GM12878 (cell line): ENCODE results near the gene CAB39. TPM values are rescaled to one million over a fixed set of nuclear protein-coding genes. Genes with fewer than 3 reads are reported as not detected.

Source experiments
- ELK1 ChIP-seq: IDR thresholded peaks from 2 replicates; pipeline ENCODE4 v1.6.1; 2012; ENCODE audit warnings: low read depth, low read length, improper control_type of control experiment
- EZH2 ChIP-seq: IDR thresholded peaks from 2 replicates; pipeline ENCODE4 v1.6.1; 2012; ENCODE audit warnings: low read depth, mild to moderate bottlenecking, control low read depth, inconsistent platforms, low read length, borderline replicate concordance; ENCODE audit not compliant: control insufficient read depth
- IRF4 ChIP-seq: IDR thresholded peaks from 2 replicates; pipeline ENCODE4 v1.6.1; 2011; ENCODE audit warnings: low read depth, low read length
- PBX3 ChIP-seq: IDR thresholded peaks from 2 replicates; pipeline ENCODE4 v1.6.1; 2011; ENCODE audit warnings: mild to moderate bottlenecking, low read depth, low read length, moderate library complexity; ENCODE audit not compliant: insufficient replicate concordance
- PML ChIP-seq: IDR thresholded peaks from 2 replicates; pipeline ENCODE4 v1.6.1; 2012; ENCODE audit warnings: low read length, inconsistent platforms
- RB1 ChIP-seq: fragments of 450-650 bp; formaldehyde crosslinking; IDR thresholded peaks from 2 replicates; pipeline ENCODE4 v1.6.1; 2017; ENCODE audit warnings: mild to moderate bottlenecking, borderline replicate concordance
- RELA ChIP-seq: fragments of 450-650 bp; IDR thresholded peaks from 2 replicates; pipeline ENCODE4 v1.8.0; 2014; ENCODE audit warnings: borderline replicate concordance; ENCODE audit not compliant: partially characterized antibody
- RELB ChIP-seq: fragments of 450-650 bp; IDR thresholded peaks from 2 replicates; pipeline ENCODE4 v1.6.1; 2017; ENCODE audit warnings: low read depth, mild to moderate bottlenecking, moderate library complexity
- REST ChIP-seq: IDR thresholded peaks from 2 replicates; pipeline ENCODE4 v1.6.1; 2012; ENCODE audit warnings: mild to moderate bottlenecking, low read depth, low read length
- SKIL ChIP-seq: fragments of 450-650 bp; IDR thresholded peaks from 2 replicates; pipeline ENCODE4 v1.6.1; 2017; ENCODE audit warnings: mild to moderate bottlenecking, low read depth, inconsistent platforms; ENCODE audit not compliant: poor library complexity, severe bottlenecking
- SMAD5 ChIP-seq: IDR thresholded peaks from 2 replicates; pipeline ENCODE4 v1.6.1; 2016; ENCODE audit warnings: antibody characterized with exemption, low read depth
- SUZ12 ChIP-seq: fragments of 200-600 bp; sonication (generic); IDR thresholded peaks from one replicate; pipeline ENCODE4 v1.6.1; 2018; ENCODE audit warnings: antibody characterized with exemption, mild to moderate bottlenecking; ENCODE audit not compliant: unreplicated experiment
- TBL1XR1 ChIP-seq: IDR thresholded peaks from 2 replicates; pipeline ENCODE4 v1.6.1; 2012; ENCODE audit warnings: low read depth, low read length, improper control_type of control experiment
- TCF12 ChIP-seq: IDR thresholded peaks from 2 replicates; pipeline ENCODE4 v1.6.1; 2011; ENCODE audit warnings: low read depth, mild to moderate bottlenecking, low read length
- USF1 ChIP-seq: IDR thresholded peaks from 2 replicates; pipeline ENCODE4 v1.6.1; 2011; ENCODE audit warnings: borderline replicate concordance, low read depth, mild to moderate bottlenecking, moderate library complexity, mixed read lengths, low read length; ENCODE audit not compliant: insufficient read depth; ENCODE audit errors: extremely low read length
- polyA plus RNA-seq, 11 experiments: library from polyadenylated mRNA; depleted of rRNA in 4 of 11; unstranded in 6 of 11; stranded (reverse) in 5 of 11; fragments of >200 nt; fragmentation: Nextera tagmentation in 4 of 11; fragmentation: Illumina TruSeq in 1 of 11; extraction: Ambion mirVana in 4 of 11; extraction: Trizol in 1 of 11; gene quantifications; 1 replicate in 1 of 11; 2 replicates in 10 of 11; pipeline versions ENCODE4 v1.2.1 to v1.2.3, GENCODE V29; 2011 to 2016; ENCODE audit warnings: inconsistent platforms in 2 of 11, missing spikeins in 2 of 11, low read depth in 1 of 11
- total RNA-seq, 4 experiments: library from RNA; depleted of rRNA in 3 of 4; stranded (reverse); fragments of >200 nt in 3 of 4; fragmentation: Illumina TruSeq in 1 of 4; extraction: Trizol in 1 of 4; gene quantifications; 2 replicates each; pipeline versions ENCODE4 v1.2.1 to v1.2.3, GENCODE V29; 2013 to 2021

The CAB39 gene
- total and polyA plus RNA-seq, 10 of the 15 experiments (the other 5 are each of a cell fraction or from before 2014, with no cell fraction given) = 13.3 to 129 (median 62.9) TPM

- TF ChIP-seq ELK1 (no peak; the same call in 1 of the 2 replicates), TCF12 (peak; percentile 10; the same call in 1 of the 2 replicates), USF1 (no peak), REST (no peak), SMAD5 (peak; percentile 21; the same call in 1 of the 2 replicates), IRF4 (0 out of 2 replicates have a peak, but pooled peaks have one; percentile 30), TBL1XR1 (peak; percentile 32; the same call in 1 of the 2 replicates), PML (0 out of 2 replicates have a peak, but pooled peaks have one; percentile 69), PBX3 (no peak), RELB (peak; percentile 81), SUZ12 (no peak), RELA (peak; percentile 41), EZH2 (no peak), SKIL (no peak), RB1 (peak; percentile 88; the same call in 1 of the 2 replicates)
These were observed at the start of gene CAB39 (continued) for GRCh38 chr2:230712443-230713330.
